IMR-90 (cell line): ENCODE data around the gene MYPN. TPM values are rescaled to one million over a fixed set of nuclear protein-coding genes. Genes with fewer than 3 reads are reported as not detected.

Experiments
- ATAC-seq: fragments of 200-7000 bp; cut with Tn5 transposase; 2 replicates; pipeline ENCODE4 v1.9.1; 2020; ENCODE audit warnings: low read depth, mild to moderate bottlenecking, moderate library complexity
- BruUV-seq: library from RNA; stranded (reverse); fragments of 400-500 nt; replicated peaks from 2 replicates; lab custom pipeline; 2021; lab: Mats Ljungman, UMichigan
- CTCF ChIA-PET: fragments of 300-600 bp; formaldehyde crosslinking; extraction: SDS; loops from one replicate; lab custom pipeline; 2021; ENCODE audit warnings: antibody characterized with exemption; lab: Yijun Ruan, JAX
- POLR2A ChIA-PET: fragments of 300-600 bp; sonication (Branson Sonifier 250); formaldehyde crosslinking; loops from one replicate; lab custom pipeline; 2022; ENCODE audit warnings: antibody characterized with exemption; ENCODE audit not compliant: unreplicated experiment; lab: Charles Lee
- DNase-seq: peaks from one replicate; pipeline ENCODE4 v3.0.0; 2013
- H2AFZ ChIP-seq: replicated peaks from 2 replicates; pipeline ENCODE3; 2013; ENCODE audit warnings: low read length, mild to moderate bottlenecking; ENCODE audit not compliant: poor library complexity
- H2AK5ac ChIP-seq: 2 replicates; pipeline ENCODE4 v1.6.1; 2013; ENCODE audit warnings: low read depth, low read length, inconsistent platforms
- H2AK9ac ChIP-seq: replicated peaks from 2 replicates; pipeline ENCODE3; 2013; ENCODE audit warnings: mild to moderate bottlenecking, low read depth, low read length, moderate library complexity; ENCODE audit not compliant: poor library complexity
- H2BK120ac ChIP-seq: 2 replicates; pipeline ENCODE4 v1.6.1; 2013; ENCODE audit warnings: low read depth, low read length, inconsistent platforms
- H2BK15ac ChIP-seq: 3 replicates; pipeline ENCODE4 v1.6.1; 2013; ENCODE audit warnings: low read depth, low read length, inconsistent platforms
- H2BK20ac ChIP-seq: 2 replicates; pipeline ENCODE4 v1.6.1; 2013; ENCODE audit warnings: low read depth, mild to moderate bottlenecking, inconsistent platforms, low read length, moderate library complexity
- H2BK5ac ChIP-seq: 2 replicates; pipeline ENCODE4 v1.6.1; 2013; ENCODE audit warnings: mild to moderate bottlenecking, low read depth, low read length, inconsistent platforms; ENCODE audit not compliant: poor library complexity, severe bottlenecking
- H3K14ac ChIP-seq: replicated peaks from 2 replicates; pipeline ENCODE4 v1.6.1; 2013; ENCODE audit warnings: low read depth, low read length, inconsistent platforms
- H3K18ac ChIP-seq: 2 replicates; pipeline ENCODE4 v1.6.1; 2013; ENCODE audit warnings: low read depth, low read length, control low read depth
- H3K23ac ChIP-seq: 2 replicates; pipeline ENCODE4 v1.6.1; 2013; ENCODE audit warnings: low read depth, low read length, inconsistent platforms
- H3K27ac ChIP-seq: 2 replicates; pipeline ENCODE4 v1.5.1; 2013; ENCODE audit warnings: mild to moderate bottlenecking, control low read depth, low read length; ENCODE audit not compliant: insufficient read depth
- H3K27me3 ChIP-seq: 2 replicates; pipeline ENCODE4 v1.6.1; 2013; ENCODE audit warnings: low read length; ENCODE audit not compliant: control insufficient read depth, insufficient read depth
- H3K36me3 ChIP-seq: 2 replicates; pipeline ENCODE4 v1.6.1; 2013; ENCODE audit warnings: low read length, mixed read lengths; ENCODE audit not compliant: control insufficient read depth, insufficient read depth
- H3K4ac ChIP-seq: 2 replicates; pipeline ENCODE4 v1.6.1; 2013; ENCODE audit warnings: low read depth, low read length, inconsistent platforms
- H3K4me1 ChIP-seq: 2 replicates; pipeline ENCODE4 v1.6.1; 2013; ENCODE audit warnings: low read length, mixed read lengths; ENCODE audit not compliant: control insufficient read depth, insufficient read depth
- H3K4me2 ChIP-seq: 2 replicates; pipeline ENCODE4 v1.6.1; 2013; ENCODE audit warnings: low read depth, mild to moderate bottlenecking, control low read depth, low read length, moderate library complexity
- H3K4me3 ChIP-seq: 2 replicates; pipeline ENCODE4 v1.5.1; 2013; ENCODE audit warnings: low read depth, mild to moderate bottlenecking, control low read depth, low read length, moderate library complexity; ENCODE audit not compliant: insufficient read depth
- H3K56ac ChIP-seq: 2 replicates; pipeline ENCODE4 v1.6.1; 2013; ENCODE audit warnings: low read length, inconsistent platforms; ENCODE audit not compliant: insufficient read depth; ENCODE audit errors: extremely low read depth
- H3K79me1 ChIP-seq, 2 experiments: 2 replicates each; pipeline ENCODE4 v1.6.1; 2013; ENCODE audit warnings: low read length in 2 of 2, inconsistent platforms in 1 of 2, low read depth in 1 of 2
- H3K9ac ChIP-seq: 2 replicates; pipeline ENCODE4 v1.6.1; 2013; ENCODE audit warnings: low read depth, low read length, control low read depth
- H3K9me1 ChIP-seq: 2 replicates; pipeline ENCODE4 v1.6.1; 2013; ENCODE audit warnings: low read length, inconsistent platforms; ENCODE audit not compliant: insufficient read depth
- H3K9me3 ChIP-seq: 2 replicates; pipeline ENCODE4 v1.6.1; 2013; ENCODE audit warnings: low read length; ENCODE audit not compliant: control insufficient read depth, insufficient read depth
- H4K20me1 ChIP-seq: 2 replicates; pipeline ENCODE4 v1.6.1; 2013; ENCODE audit warnings: low read length, inconsistent platforms; ENCODE audit not compliant: insufficient read depth
- H4K5ac ChIP-seq: 2 replicates; pipeline ENCODE4 v1.6.1; 2013; ENCODE audit warnings: mild to moderate bottlenecking, low read depth, low read length, control low read depth
- H4K8ac ChIP-seq, 2 experiments: 2 replicates each; pipeline ENCODE4 v1.6.1; 2013; ENCODE audit warnings: low read depth in 2 of 2, low read length in 2 of 2, control low read depth in 1 of 2, inconsistent platforms in 1 of 2
- H4K91ac ChIP-seq: 2 replicates; pipeline ENCODE4 v1.6.1; 2013; ENCODE audit warnings: low read depth, low read length, inconsistent platforms; ENCODE audit not compliant: insufficient read depth
- BHLHE40 ChIP-seq: fragments of 150-350 bp; IDR thresholded peaks from 2 replicates; pipeline ENCODE4 v1.6.1; 2016; ENCODE audit warnings: mild to moderate bottlenecking, low read depth, low read length
- CEBPB ChIP-seq: IDR thresholded peaks from 2 replicates; pipeline ENCODE4 v1.6.1; 2012; ENCODE audit warnings: low read depth, low read length, improper control_type of control experiment
- WGBS, 2 experiments: methylation state at CpG; one replicate each; pipeline versions ENCODE4 v1.1.5 to v1.1.7; 2013; ENCODE audit warnings: missing lambda C conversion rate in 2 of 2; ENCODE audit not compliant: insufficient read length in 1 of 2; ENCODE audit errors: extremely low coverage in 2 of 2; 5-methylcytosine and 5-hydroxymethylcytosine counted together
- dilution Hi-C: fragments of 300-500 bp; cut with HindIII; formaldehyde crosslinking; loops from one replicate; pipeline ENCODE4 v1.14.3; 2018; ENCODE audit warnings: low sequenced_read_pairs; ENCODE audit not compliant: unreplicated experiment
- in situ Hi-C: fragments of 300-500 bp; cut with MboI; formaldehyde crosslinking; loops from 3 replicates; pipeline ENCODE4 v1.14.3; 2019; ENCODE audit warnings: low sequenced_read_pairs, inconsistent platforms, mixed read lengths
- intact Hi-C: fragments of 100-400 bp; cut with micrococcal nuclease; formaldehyde crosslinking; loops from 2 replicates; pipeline ENCODE4 v1.10.0; 2022
- polyA plus RNA-seq, 3 experiments: library from polyadenylated mRNA; depleted of rRNA; stranded (reverse); fragments of >200 nt; gene quantifications; 2 replicates each; pipeline ENCODE4 v1.2.3, GENCODE V29; 2012; ENCODE audit warnings: low replicate concordance in 1 of 3
- total RNA-seq: library from RNA; depleted of rRNA; stranded (reverse); fragments of >200 nt; gene quantifications from 2 replicates; pipeline ENCODE4 v1.2.3, GENCODE V29; 2012

The MYPN gene
- total and polyA plus RNA-seq, 2 of the 4 experiments (the other 2 are of a cell fraction), result 7.8 to 13.1 TPM

GRCh38 chr10:68139448-68140272 is 30.4 kb downstream of the MYPN start:
- POLR2A ChIA-PET, result no interaction called here
- Histone ChIP-seq H3K4ac (peak overlapping the region; percentile 84), H2BK5ac (peak overlapping the region; percentile 73), H3K9ac (no peak overlapping the region), H3K27me3 (no peaks in the 10 kb centered on the region), H3K4me1 (peaks cover 17% of the 10 kb centered on the region), H3K14ac (peak overlapping the region; percentile 86; the same call in 1 of the 2 replicates), H3K4me3 (no peak overlapping the region), H4K5ac (peak overlapping the region; percentile 38; the same call in 1 of the 2 replicates), H3K18ac (peak overlapping the region; percentile 67; the same call in 1 of the 2 replicates), H3K4me2 (peak overlapping the region; percentile 20), H3K56ac (0 out of 2 replicates have a peak overlapping the region, but pooled peaks have one; percentile 17), H3K9me3 (no peaks in the 10 kb centered on the region), H3K23ac (no peak overlapping the region; the same call in 1 of the 2 replicates), H2AK9ac (no peak overlapping the region), H4K91ac (peak overlapping the region; percentile 84), H4K8ac (peak overlapping the region; percentile 67 to 77), H2BK120ac (peak overlapping the region; percentile 87), H3K9me1 (no peaks in the 10 kb centered on the region), H2AK5ac (peak overlapping the region; percentile 79), H3K27ac (no peak overlapping the region; the same call in 1 of the 2 replicates), H2BK15ac (peak overlapping the region; percentile 62; the same call in 2 of the 3 replicates), H3K36me3 (no peaks in the 10 kb centered on the region), H3K79me1 (0 out of 4 replicates have a peak, but pooled peaks cover 3 to 4% of the 10 kb centered on the region in 2 experiments), H4K20me1 (0 out of 2 replicates have a peak, but pooled peaks cover 3% of the 10 kb centered on the region), H2BK20ac (peak overlapping the region; percentile 77), H2AFZ (peak overlapping the region; percentile 15)
- WGBS, 2 experiments, result no CpG with 5 or more reads among the region's 6 CpGs
- dilution Hi-C loops (no loop called here), intact Hi-C loops (no loop called here), in situ Hi-C loops (no loop called here)
- BruUV-seq, result no TSS peak
- CTCF ChIA-PET, result interaction anchor here (0.9 to 1.5 kb wide), 4 partner anchors 16 to 57 kb away, joined by 3 read pairs; no protein-coding TSS in a partner anchor
- TF ChIP-seq CEBPB, result no peak
- TF ChIP-seq BHLHE40, result peak; percentile 69
- ATAC-seq (peak; percentile 6; the same call in 1 of the 2 replicates), DNase-seq (peak; percentile 51)
